ENCODE data around the gene MTPN.
A peak's percentile ranks its signal among the peaks of the same experiment; 100 is the strongest.

MTPN gene, protein sequence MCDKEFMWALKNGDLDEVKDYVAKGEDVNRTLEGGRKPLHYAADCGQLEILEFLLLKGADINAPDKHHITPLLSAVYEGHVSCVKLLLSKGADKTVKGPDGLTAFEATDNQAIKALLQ

DNA sequence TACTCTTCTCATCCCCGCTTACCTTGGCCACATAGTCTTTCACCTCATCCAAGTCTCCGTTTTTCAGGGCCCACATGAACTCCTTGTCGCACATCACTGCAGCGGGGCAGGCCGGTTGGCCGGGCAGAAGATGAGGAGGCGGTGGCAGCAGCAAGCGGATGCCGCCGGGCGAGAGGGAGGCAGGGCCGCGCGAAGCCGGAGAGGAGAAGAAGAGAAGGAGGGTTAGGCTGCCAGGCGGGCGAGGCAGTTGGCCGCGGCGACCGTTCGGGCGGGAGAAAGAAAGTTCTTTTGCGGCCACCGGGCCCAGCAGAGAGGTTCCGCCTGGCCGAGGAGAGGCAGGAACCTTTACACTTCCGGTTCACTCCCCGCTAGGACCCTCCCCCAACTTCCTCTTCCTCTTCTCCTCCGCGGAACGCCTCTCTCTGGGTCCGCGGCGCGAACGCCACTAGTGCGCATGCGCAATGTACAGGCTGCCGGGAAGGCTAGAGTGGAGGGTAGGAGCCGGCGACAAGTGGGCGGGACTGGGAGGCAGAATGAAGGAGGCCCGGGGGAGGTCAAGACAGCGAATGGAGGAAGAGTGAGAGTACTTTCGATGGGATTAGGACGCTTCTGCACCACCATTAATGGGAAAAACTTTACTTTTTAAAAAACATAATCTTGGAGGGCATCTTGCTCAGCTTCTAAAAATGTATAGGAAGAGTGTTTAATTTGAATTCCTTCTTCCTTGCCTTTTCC, at the start of gene MTPN:
Gene MTPN (minus strand): TSS at position 353 of the 735 bp plus-strand sequence. CDS start 259 bp downstream, at position 94.
- peak; percentile 97 for DNase-seq (ENCODE audit: low spot score)

GRCh38 chr7:136026209-136026608, 49.0 kb upstream of the MTPN start:
- no peak for DNase-seq (ENCODE audit: low spot score)

DNA sequence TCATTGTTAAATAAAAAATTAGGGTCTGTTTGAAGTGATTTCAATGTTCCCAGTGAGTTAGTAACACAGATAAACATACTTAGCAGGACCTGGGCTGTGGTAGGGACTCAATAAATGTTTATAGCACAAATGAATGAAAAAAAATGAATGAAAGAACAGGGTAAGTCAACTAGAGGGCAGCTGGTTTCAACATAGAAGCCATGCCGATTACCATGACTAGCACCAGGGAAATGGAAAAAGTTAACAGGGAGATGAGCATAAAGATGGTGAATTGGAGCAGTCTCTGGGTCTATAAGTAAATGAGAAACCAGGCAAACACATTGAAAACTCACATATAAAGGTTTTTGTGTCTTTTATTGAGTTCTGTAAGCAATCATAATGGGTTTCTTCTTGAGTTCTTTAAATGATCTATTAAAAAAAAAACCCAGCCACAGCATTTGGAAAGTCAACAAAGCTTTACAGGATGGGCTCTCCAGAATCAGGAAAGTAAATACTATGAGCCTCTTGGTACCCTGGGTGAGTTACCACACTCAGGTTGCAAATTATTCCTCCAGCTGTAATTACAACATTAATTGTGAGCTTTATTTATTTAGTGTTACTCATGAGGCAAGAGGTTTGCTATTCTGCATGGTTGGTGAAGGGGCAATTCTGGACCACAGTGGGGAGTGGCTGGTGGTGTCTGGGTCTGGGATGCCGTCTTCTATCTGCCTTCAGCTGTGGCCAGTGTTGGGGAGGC, 46.1 kb upstream of the MTPN start:
- DNase-seq (ENCODE audit: low spot score) = no peak

- DNase-seq (ENCODE audit: low spot score) = no peak
Observed at GRCh38 chr7:136020556-136020955, 43.4 kb upstream of the MTPN start.

GRCh38 chr7:136018104-136018503, 40.9 kb upstream of the MTPN start:
- no peak for DNase-seq (ENCODE audit: low spot score)

DNA sequence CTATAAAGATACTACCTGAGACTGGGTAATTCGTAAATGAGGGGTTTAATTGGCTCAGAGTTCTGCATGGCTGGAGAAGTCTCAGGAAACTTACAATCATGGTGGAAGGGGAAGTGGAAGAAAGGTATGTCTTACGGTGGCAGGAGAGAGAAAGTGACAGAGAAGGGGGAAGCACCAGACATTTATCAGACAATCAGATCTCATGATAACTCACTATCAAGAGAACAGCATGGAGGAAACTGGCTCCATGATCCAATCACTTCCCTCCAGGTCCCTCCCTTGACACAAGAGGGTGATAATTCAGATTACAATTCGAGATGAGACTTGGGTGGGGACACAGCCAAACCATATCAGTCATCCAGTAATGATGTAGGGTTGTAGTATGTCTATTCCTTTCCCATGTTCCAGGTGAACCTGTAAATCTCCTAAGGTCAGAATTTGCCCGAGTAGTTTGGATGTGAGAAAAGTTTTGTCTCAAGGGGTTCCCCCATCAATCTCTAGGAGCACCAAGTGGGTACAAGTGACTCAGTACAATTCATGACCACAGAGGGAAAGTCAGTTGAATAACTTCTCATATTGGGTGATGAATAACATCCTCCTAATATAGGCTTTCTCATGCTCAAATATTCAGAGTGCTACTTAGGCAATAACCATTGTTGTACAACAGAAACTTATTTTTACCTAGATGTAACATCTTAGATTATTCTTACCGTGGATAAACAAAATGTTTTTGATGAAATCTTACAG, 39.7 kb upstream of the MTPN start:
- no peak for DNase-seq (ENCODE audit: low spot score)

DNA sequence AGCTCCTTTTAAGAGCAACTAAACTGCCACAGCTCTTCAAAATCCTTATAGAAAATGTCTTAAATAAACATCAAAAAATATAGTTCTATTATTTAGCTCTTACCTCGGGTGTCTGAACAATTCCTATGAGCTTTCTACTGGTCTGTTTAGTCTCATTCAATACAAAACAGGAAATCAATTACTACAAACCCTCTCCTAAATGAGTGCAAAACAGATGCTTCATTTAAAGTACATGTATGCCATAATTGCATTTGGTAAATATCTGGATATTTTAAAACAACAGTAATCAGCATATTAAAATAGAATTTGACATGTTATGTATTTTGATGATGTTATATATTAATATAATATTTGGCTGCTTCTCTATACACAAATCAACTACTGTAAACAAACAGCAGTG, 38.5 kb upstream of the MTPN start:
- no peak for DNase-seq (ENCODE audit: low spot score)

DNA sequence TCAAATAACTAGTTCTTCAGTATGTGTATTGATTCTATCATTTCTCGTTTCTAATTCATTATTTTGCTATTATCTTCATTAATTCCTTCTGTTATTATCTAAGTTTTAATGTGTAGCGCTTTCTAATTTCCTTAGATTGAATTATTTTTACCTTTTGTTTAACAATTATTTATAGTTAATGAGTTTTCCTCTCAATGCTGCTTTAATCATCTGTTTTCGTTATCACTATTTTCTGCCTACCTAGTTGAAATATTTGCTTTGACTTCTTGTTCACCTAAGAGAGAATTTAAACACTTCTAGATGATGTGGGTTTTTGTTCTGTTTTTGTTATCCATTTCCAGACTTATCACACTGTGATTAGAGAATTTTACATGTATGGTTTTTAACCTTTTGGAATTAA, 37.5 kb upstream of the MTPN start:
- DNase-seq (ENCODE audit: low spot score) = no peak

DNA sequence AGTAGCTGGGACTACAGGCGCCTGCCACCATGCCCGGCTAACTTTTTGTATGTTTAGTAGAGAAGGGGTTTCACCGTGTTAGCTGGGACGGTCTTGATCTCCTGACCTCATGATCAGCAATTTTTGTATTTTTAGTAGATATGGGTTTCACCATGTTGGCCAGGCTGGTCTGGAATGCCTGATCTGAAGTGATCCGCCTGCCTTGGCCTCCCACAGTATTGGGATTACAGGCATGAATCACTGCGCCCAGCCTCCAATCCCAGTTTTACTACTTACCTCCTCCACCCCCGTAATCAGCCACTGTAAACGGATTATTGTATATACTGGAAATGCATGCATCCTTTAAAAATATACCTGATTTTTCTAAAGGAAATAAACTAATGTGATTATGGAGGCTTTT, 35.1 kb upstream of the MTPN start:
- DNase-seq (ENCODE audit: low spot score) = no peak

DNA sequence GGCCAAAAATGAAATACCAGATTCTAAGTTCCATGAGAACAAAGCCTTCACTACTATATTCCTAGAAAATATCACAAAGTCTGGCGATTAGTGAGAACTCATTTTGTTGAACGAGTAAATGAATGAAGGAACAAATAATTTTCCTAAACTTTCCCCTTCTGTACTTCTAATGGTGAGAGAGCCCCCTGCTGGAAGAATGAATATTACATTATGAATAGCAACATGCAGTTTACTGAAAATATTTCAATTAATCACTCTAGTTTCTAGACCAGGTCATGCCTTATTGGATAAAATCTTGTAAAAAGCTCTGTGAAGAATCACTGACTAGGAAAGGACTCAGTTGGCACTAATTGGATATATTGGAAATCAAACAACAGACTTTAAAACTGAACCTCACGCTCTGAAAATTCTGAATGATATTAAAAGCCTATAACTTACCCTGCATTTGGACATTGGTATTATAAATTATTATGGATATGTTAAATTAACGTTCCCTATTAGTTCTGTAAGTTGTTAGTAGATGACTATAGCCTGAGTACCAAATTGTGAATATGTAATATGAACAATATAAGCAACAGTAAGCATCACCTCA, 32.4 kb upstream of the MTPN start:
- peak; percentile 75 for DNase-seq (ENCODE audit: low spot score)

DNA sequence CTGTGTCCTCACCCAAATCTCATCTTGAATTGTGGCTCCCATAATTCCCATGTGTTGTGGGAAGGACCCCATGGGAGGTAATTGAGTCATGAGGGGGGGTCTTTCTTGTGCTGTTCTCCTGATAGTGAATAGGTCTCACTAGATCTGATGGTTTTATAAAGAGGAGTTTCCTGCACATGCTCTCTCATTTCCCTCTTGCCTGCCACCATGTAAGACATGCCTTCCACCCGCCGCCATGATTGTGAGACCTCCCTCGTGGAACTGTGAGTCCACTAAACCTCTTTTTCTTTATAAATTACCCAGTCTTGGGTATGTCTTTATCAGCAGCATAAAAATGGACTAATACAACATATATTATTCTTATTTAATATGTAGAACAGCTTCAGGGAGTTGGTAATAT, 29.0 kb upstream of the MTPN start:
- no peak for DNase-seq (ENCODE audit: low spot score)

- no peak for DNase-seq (ENCODE audit: low spot score)
Observed at GRCh38 chr7:136004083-136004482, 26.9 kb upstream of the MTPN start.

DNA sequence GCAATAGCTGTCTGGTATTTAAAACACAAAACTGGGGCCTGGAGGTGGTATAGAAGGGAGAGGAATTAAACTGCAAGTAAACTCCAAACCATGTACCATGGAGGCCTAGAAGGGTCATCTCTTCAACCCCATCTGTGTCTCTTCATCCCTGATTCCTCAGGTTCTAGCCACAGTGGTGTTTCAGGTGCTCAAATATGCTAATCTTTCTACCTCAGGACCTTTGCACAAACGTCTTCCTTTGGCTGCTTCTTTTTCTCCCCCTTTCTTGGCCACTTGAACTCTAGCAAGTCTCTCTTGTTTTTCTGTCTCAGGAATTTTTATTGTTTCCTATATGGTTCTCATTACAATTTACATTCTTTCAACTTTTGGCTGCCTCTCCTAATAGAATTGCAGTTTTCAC, 25.6 kb upstream of the MTPN start:
- DNase-seq (ENCODE audit: low spot score) = no peak

- DNase-seq (ENCODE audit: low spot score) = no peak
Observed at GRCh38 chr7:136000288-136000913, 23.2 kb upstream of the MTPN start.

DNA sequence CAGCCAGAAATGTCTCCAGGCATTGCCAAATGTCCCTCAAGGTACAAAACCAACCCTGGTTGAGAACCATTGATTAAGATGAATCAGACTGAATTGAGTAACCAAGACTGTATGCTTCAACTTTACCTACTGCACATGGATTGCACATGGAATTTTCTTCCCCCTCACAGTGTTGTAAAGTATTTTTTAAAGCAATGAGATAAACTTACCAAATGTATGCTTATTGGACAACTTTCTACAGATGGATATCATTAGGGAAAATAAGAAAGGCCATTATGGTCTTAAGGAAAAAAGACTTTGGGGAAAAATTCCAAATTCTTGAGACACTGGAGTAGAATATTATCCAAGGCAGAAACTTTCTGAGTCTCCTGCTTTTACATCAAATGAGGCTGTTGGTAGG, 20.9 kb upstream of the MTPN start:
- DNase-seq (ENCODE audit: low spot score) = no peak

DNA sequence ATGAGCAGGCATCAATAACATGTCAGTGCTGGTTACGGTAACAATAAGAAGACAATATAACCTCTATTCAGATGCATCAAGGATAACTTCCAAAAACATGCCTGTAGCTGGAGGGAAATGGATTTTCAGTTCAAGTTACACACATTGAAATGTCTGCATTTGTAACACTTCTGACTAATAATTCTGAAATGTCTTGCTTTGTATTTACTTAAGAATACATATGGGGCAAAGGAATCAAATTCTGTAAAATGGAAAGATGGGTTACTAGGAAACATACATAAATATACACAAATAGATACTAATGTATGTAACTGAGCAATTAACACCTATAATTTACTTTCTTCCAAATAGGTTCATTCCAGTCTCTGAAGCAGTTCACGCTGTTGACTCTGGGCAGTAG, 18.6 kb upstream of the MTPN start:
- DNase-seq (ENCODE audit: low spot score) = no peak

DNA sequence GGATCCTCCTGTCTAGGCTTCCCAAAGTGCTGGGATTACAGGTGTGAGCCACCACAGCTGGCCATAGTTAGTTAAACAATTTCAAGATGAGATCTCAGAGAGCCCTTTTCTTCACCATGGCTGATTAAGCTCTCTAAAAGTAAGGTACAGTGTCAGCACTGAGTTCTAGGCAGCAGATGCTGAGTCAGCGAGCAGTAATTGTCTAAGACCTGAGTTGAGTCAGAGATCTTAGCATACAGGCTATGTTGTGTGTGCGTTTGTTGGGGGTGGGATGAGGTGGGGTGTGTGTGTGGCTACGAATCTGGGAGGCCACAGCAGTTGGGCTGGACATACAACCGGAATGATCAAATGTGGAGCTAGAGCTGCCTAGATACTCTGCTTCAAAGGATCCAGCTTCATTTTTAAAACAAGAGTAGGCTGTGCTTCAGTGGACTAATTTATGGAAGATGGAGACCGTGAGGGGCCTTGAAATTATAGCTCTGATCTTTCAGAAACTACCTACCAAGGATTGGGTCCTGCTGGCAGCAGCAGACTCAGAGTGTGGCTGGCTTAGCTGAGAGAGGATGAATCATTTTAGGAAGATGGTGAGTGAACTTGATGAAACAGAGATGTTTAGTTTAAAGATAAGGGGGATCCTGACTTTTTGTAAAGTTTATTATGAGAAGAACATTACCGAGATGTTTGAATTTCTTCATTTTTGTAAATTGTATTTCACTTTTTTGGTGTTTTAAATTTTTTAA, 17.5 kb upstream of the MTPN start:
- no peak for DNase-seq (ENCODE audit: low spot score)

GRCh38 chr7:135993950-135994349, 16.8 kb upstream of the MTPN start:
- DNase-seq (ENCODE audit: low spot score) = no peak

DNA sequence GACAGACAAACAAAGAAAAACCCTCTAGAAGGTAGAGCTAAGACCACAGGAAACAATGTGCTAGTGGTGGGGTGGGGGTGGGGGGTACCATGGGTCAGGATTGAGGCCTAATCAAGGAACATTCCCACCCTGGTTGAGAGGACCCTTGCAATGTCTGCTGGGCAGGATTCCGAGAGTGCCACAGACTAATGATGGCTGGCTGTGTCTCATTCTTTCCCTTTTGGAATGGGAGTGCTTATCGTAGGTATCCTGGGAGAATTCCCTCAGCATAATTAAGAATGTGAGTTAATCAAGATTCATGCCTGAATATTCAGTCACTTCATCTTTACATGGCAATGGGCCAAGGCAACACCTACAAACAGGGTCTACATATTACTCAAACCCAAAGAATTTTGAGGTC, 14.7 kb upstream of the MTPN start:
- DNase-seq (ENCODE audit: low spot score) = no peak

GRCh38 chr7:135991322-135991721, 14.2 kb upstream of the MTPN start:
- no peak for DNase-seq (ENCODE audit: low spot score)

DNA sequence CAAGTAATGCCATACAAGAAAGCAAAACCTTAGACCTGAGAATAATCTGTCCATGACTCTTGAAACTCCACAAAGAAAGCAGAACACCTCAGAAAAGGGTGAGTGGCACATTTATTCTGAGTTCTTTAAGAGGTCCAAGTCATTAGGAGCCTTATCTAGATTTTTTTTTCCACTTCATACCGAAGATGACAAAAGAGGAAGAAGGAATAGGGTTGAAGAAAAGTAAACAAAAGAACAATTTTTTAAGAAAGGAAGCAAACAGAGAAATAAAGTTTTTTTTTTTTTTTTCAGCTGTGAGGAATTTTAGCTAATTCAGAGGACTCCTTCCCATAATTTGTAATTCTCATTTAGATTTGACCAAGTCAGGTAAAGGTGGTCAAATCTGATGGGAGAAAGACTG, 13.1 kb upstream of the MTPN start:
- no peak for DNase-seq (ENCODE audit: low spot score)

Measured in hematopoietic multipotent progenitor cell treated with erythropoietin and hydrocortisone succinate and interleukin-3 and kit ligand, for 17 days (in vitro differentiated cells).